MM.1S (cell line): ENCODE data around the gene SLC4A9.

Experiments
- CTCF ChIP-seq: fragments of 300-600 bp; sonication (generic); IDR thresholded peaks from 2 replicates; pipeline ENCODE4 v1.5.1; 2016; ENCODE audit warnings: antibody characterized with exemption, low read length, mixed read lengths
- EZH2phosphoT487 ChIP-seq: fragments of 300-600 bp; sonication (generic); IDR thresholded peaks from 2 replicates; pipeline ENCODE4 v1.6.1; 2018; ENCODE audit warnings: antibody characterized with exemption, low read length

GRCh38 chr5:140399979-140400729, 40.2 kb downstream of the SLC4A9 start:
- TF ChIP-seq CTCF (no peak), EZH2phosphoT487 (no peak)
